SK-N-SH (cell line): ENCODE data around the gene RNF157. TPM values are rescaled to one million over a fixed set of nuclear protein-coding genes. Genes with fewer than 3 reads are reported as not detected.
"Not testable (repeated sequence)": the region's sequence is repeated elsewhere in the genome, so short reads cannot be mapped to it uniquely, and the experiment has no call there.

Experiments used
- CTCF ChIA-PET: fragments of 300-600, 350-600 bp; formaldehyde crosslinking; extraction: SDS; loops from one replicate; lab custom pipeline; 2021; lab: Yijun Ruan, JAX
- POLR2A ChIA-PET: fragments of 350-600 bp; sonication (Branson Sonifier 250); formaldehyde crosslinking; extraction: SDS; loops from one replicate; lab custom pipeline; 2020; ENCODE audit warnings: antibody characterized with exemption, inconsistent platforms; lab: Yijun Ruan, JAX
- DNase-seq: peaks from one replicate; pipeline ENCODE4 v3.0.0; 2012
- H2AFZ ChIP-seq: fragments of 200-600 bp; sonication (generic); 2 replicates; pipeline ENCODE4 v1.8.1; 2016; ENCODE audit warnings: antibody characterized with exemption, mild to moderate bottlenecking, low read depth
- H3F3A ChIP-seq: fragments of 200-600 bp; sonication (generic); replicated peaks from 2 replicates; pipeline ENCODE3; 2016; ENCODE audit warnings: antibody characterized with exemption, mild to moderate bottlenecking; ENCODE audit not compliant: insufficient read depth
- H3K27ac ChIP-seq, 2 experiments: fragments of 200-500 bp in 1 of 2; fragments of 200-600 bp in 1 of 2; sonication (Bioruptor generic) in 1 of 2; sonication (generic), shearing (Covaris generic) in 1 of 2; 2 replicates each; pipeline versions ENCODE4 v1.5.1 to v1.6.1; 2014 to 2016; ENCODE audit warnings: low read depth in 2 of 2, inconsistent platforms in 1 of 2, low read length in 1 of 2, mild to moderate bottlenecking in 1 of 2, mixed read lengths in 1 of 2
- H3K27me3 ChIP-seq: fragments of 200-600 bp; sonication (generic), shearing (Covaris generic); 2 replicates; pipeline ENCODE4 v1.6.1; 2016; ENCODE audit warnings: mixed run types; ENCODE audit not compliant: insufficient read depth
- H3K36me3 ChIP-seq, 2 experiments: fragments of 200-500 bp in 1 of 2; fragments of 200-600 bp in 1 of 2; sonication (Bioruptor generic) in 1 of 2; sonication (generic) in 1 of 2; replicated peaks in 1 of 2; 2 replicates each; pipeline versions ENCODE3 to v1.5.1; 2014 to 2016; ENCODE audit warnings: low read length in 1 of 2, mild to moderate bottlenecking in 1 of 2; ENCODE audit not compliant: insufficient read depth in 2 of 2, control insufficient read depth in 1 of 2
- H3K4me1 ChIP-seq, 2 experiments: fragments of 200-500 bp in 1 of 2; fragments of 200-600 bp in 1 of 2; sonication (Bioruptor generic) in 1 of 2; sonication (generic), shearing (Covaris generic) in 1 of 2; 2 replicates each; pipeline versions ENCODE4 v1.5.1 to v1.6.1; 2014 to 2016; ENCODE audit warnings: low read depth in 1 of 2, low read length in 1 of 2, mixed run types in 1 of 2; ENCODE audit not compliant: insufficient read depth in 2 of 2, control insufficient read depth in 1 of 2
- H3K4me2 ChIP-seq: fragments of 200-600 bp; sonication (generic), shearing (Covaris generic); 2 replicates; pipeline ENCODE4 v1.6.1; 2017; ENCODE audit warnings: mixed run types
- H3K4me3 ChIP-seq, 2 experiments: fragments of 200-500 bp in 1 of 2; fragments of 200-600 bp in 1 of 2; sonication (Bioruptor generic) in 1 of 2; sonication (generic), shearing (Covaris generic) in 1 of 2; 2 replicates each; pipeline versions ENCODE4 v1.5.1 to v1.8.1; 2014 to 2016; ENCODE audit warnings: low read depth in 2 of 2, inconsistent platforms in 1 of 2, low read length in 1 of 2, mild to moderate bottlenecking in 1 of 2, mixed read lengths in 1 of 2, moderate library complexity in 1 of 2
- H3K79me2 ChIP-seq: fragments of 200-600 bp; sonication (generic); 2 replicates; pipeline ENCODE4 v1.8.1; 2017; ENCODE audit warnings: mild to moderate bottlenecking; ENCODE audit not compliant: insufficient read depth
- H3K9ac ChIP-seq: fragments of 200-600 bp; sonication (generic); 2 replicates; pipeline ENCODE4 v1.6.1; 2017; ENCODE audit warnings: mixed run types
- H3K9me2 ChIP-seq: fragments of 200-600 bp; sonication (generic); 2 replicates; pipeline ENCODE4 v1.6.1; 2017; ENCODE audit warnings: mixed run types
- H3K9me3 ChIP-seq: fragments of 200-600 bp; sonication (generic); 2 replicates; pipeline ENCODE4 v1.6.1; 2017; ENCODE audit warnings: mixed run types, mild to moderate bottlenecking, moderate library complexity
- H4K20me1 ChIP-seq: fragments of 200-600 bp; sonication (generic); 2 replicates; pipeline ENCODE4 v1.6.1; 2017; ENCODE audit warnings: mild to moderate bottlenecking, mixed run types; ENCODE audit not compliant: insufficient read depth
- FOSL2 ChIP-seq: IDR thresholded peaks from 2 replicates; pipeline ENCODE4 v1.4.0; 2012; ENCODE audit warnings: low read depth, mild to moderate bottlenecking, moderate library complexity, borderline replicate concordance
- GABPA ChIP-seq: IDR thresholded peaks from 2 replicates; pipeline ENCODE4 v1.4.0; 2012; ENCODE audit warnings: low read depth, mild to moderate bottlenecking
- JUND ChIP-seq: IDR thresholded peaks from 2 replicates; pipeline ENCODE4 v1.4.0; 2012
- MEF2A ChIP-seq: IDR thresholded peaks from 2 replicates; pipeline ENCODE4 v1.4.0; 2012; ENCODE audit warnings: low read depth, borderline replicate concordance
- NFIC ChIP-seq: IDR thresholded peaks from 2 replicates; pipeline ENCODE4 v1.4.0; 2012; ENCODE audit warnings: borderline replicate concordance
- PBX3 ChIP-seq: IDR thresholded peaks from 2 replicates; pipeline ENCODE4; 2012
- TCF12 ChIP-seq: IDR thresholded peaks from 2 replicates; pipeline ENCODE4 v1.4.0; 2012
- WGBS: methylation state at CpG from one replicate; pipeline ENCODE4 v1.1.6; 2017; ENCODE audit warnings: low lambda C conversion rate; 5-methylcytosine and 5-hydroxymethylcytosine counted together
- polyA plus RNA-seq, 3 experiments: library from polyadenylated mRNA; depleted of rRNA; stranded (reverse); fragments of >200 nt; gene quantifications; 2 replicates each; pipeline ENCODE4 v1.2.3, GENCODE V29; 2012

RNF157 gene
- polyA plus RNA-seq, 1 of the 3 experiments (the other 2 are of a cell fraction), result 5.2 TPM

- H3K4me2 ChIP-seq, result no peak overlapping the region
These were observed 8.0 kb downstream of the RNF157 start for GRCh38 chr17:76232342-76232741.

GRCh38 chr17:76226749-76227148 is 13.5 kb downstream of the RNF157 start:
- H3K79me2 ChIP-seq, H2AFZ ChIP-seq, H3K4me2 ChIP-seq, H3K27me3 ChIP-seq, H3F3A ChIP-seq, H3K36me3 ChIP-seq, H3K9me3 ChIP-seq, H3K27ac ChIP-seq, H3K9ac ChIP-seq, H3K4me1 ChIP-seq, DNase-seq, CTCF ChIA-PET, POLR2A ChIA-PET, H4K20me1 ChIP-seq, H3K9me2 ChIP-seq, H3K4me3 ChIP-seq: not testable (repeated sequence)
- WGBS, result 94% methylated on average over 18 of the region's 19 CpGs

More at GRCh38 chr17:76232342-76232741, 8.0 kb downstream of the RNF157 start:
- DNase-seq, result no peak
- whole genome bisulfite sequencing, result 70% methylated on average over 2 of the region's 2 CpGs
- Histone ChIP-seq H3K9me3 (no peaks in the 10 kb centered on the region), H3K36me3 (no peaks in the 10 kb centered on the region), H3F3A (peaks cover 5% of the 10 kb centered on the region), H3K4me3 (no peak overlapping the region), H3K27ac (no peak overlapping the region), H3K9me2 (no peaks in the 10 kb centered on the region), H3K79me2 (no peaks in the 10 kb centered on the region), H3K4me1 (no peaks in the 10 kb centered on the region), H3K27me3 (no peaks in the 10 kb centered on the region), H2AFZ (no peak overlapping the region), H3K9ac (no peak overlapping the region), H4K20me1 (no peaks in the 10 kb centered on the region)
- peak; percentile 60; the same call in 1 of the 2 replicates for TF ChIP-seq JUND
- peak; percentile 55; the same call in 1 of the 2 replicates for TF ChIP-seq PBX3
- TF ChIP-seq GABPA, result no peak
- peak; percentile 33; the same call in 1 of the 2 replicates for TF ChIP-seq NFIC
- TF ChIP-seq FOSL2, result peak; percentile 59; the same call in 1 of the 2 replicates
- no peak for TF ChIP-seq MEF2A
- TF ChIP-seq TCF12, result peak; percentile 77
- CTCF ChIA-PET, result interaction anchor here (1.5 kb wide), 1 partner anchor 50 kb away, joined by 4 read pairs; no protein-coding TSS in a partner anchor
- POLR2A ChIA-PET, result no interaction called here

GRCh38 chr17:76225373-76226086 is 14.8 kb downstream of the RNF157 start:
- H3K9me2 ChIP-seq, H3K4me2 ChIP-seq, H3K79me2 ChIP-seq, H3K4me1 ChIP-seq, H3K9me3 ChIP-seq, H3K4me3 ChIP-seq, DNase-seq, H3K9ac ChIP-seq, H3K27me3 ChIP-seq, H4K20me1 ChIP-seq, H2AFZ ChIP-seq, POLR2A ChIA-PET, H3F3A ChIP-seq, H3K27ac ChIP-seq, H3K36me3 ChIP-seq: not testable (repeated sequence)
- CTCF ChIA-PET, result interaction anchor here (1.1 to 2.0 kb wide), 2 partner anchors 32 to 44 kb away, joined by 3 to 8 read pairs; no protein-coding TSS in a partner anchor
- 86% methylated on average over 7 of the region's 7 CpGs for WGBS
